Ectodermal cell (in vitro differentiated cells): Measurements from ENCODE around the gene OR52K1. TPM values are rescaled to one million over a fixed set of nuclear protein-coding genes. Genes with fewer than 3 reads are reported as not detected.

ENCODE experiments used
- H3K27ac ChIP-seq: 2 replicates; pipeline ENCODE4 v1.7.0; 2013; ENCODE audit warnings: mild to moderate bottlenecking, low read depth, low read length; ENCODE audit not compliant: insufficient read depth, poor library complexity, severe bottlenecking
- H3K27me3 ChIP-seq: 2 replicates; pipeline ENCODE4 v1.7.0; 2013; ENCODE audit warnings: mild to moderate bottlenecking, low read length; ENCODE audit not compliant: insufficient read depth, control insufficient read depth, poor library complexity, severe bottlenecking
- H3K36me3 ChIP-seq: one replicate; pipeline ENCODE4 v1.7.0; 2013; ENCODE audit warnings: low read length; ENCODE audit not compliant: control insufficient read depth, insufficient read depth
- H3K4me1 ChIP-seq: one replicate; pipeline ENCODE4 v1.7.0; 2013; ENCODE audit warnings: low read length; ENCODE audit not compliant: control insufficient read depth, insufficient read depth
- H3K4me3 ChIP-seq: 2 replicates; pipeline ENCODE4 v1.7.0; 2013; ENCODE audit warnings: low read depth, low read length, control low read depth; ENCODE audit not compliant: insufficient read depth
- H3K9me3 ChIP-seq: 2 replicates; pipeline ENCODE4 v1.7.0; 2013; ENCODE audit warnings: mild to moderate bottlenecking, low read length, moderate library complexity; ENCODE audit not compliant: control insufficient read depth
- WGBS, 2 experiments: methylation state at CpG; one replicate each; pipeline ENCODE4 v1.1.7; 2013; ENCODE audit warnings: missing lambda C conversion rate in 2 of 2; 5-methylcytosine and 5-hydroxymethylcytosine counted together
- polyA plus RNA-seq, 4 experiments: library from polyadenylated mRNA; stranded (reverse); fragments of 50-300 nt; gene quantifications; one replicate each; pipeline ENCODE4 v1.2.3, GENCODE V29; 2013

Gene OR52K1
- polyA plus RNA-seq (2013, experiment 1 of 4), result not detected
- not detected for polyA plus RNA-seq (2013, experiment 2 of 4)
- not detected for polyA plus RNA-seq (2013, experiment 3 of 4)
- not detected for polyA plus RNA-seq (2013, experiment 4 of 4)

DNA sequence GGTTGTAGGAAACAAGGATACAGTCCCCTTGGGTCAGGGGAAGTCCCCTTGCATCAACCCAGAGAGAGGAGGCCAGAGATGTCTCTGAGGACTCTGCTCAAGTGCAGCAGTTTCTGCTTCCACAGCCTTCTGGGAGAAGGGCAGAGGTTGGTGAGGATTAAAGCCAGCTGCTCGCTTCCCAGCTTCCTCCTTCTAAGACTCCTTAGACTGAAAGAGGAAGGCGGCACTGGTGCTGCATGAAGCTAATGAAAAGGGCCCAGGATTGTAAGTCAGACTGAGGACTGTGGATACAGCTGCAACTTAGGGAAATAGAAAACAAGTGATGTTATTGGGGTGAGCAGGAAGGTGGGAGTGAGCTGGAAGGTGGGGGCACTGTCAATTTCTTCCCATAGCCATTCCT lies at the start of gene OR52K1:
Gene OR52K1, plus strand, starts transcription at position 202 of the 400 bp plus-strand sequence. CDS start 6,255 bp downstream, outside the sequence.
- Histone ChIP-seq H3K36me3 (no peaks in the 10 kb centered on the region), H3K4me3 (no peak within 1 kb of the TSS), H3K27me3 (no peaks in the 10 kb centered on the region), H3K4me1 (no peaks in the 10 kb centered on the region), H3K27ac (no peak within 1 kb of the TSS), H3K9me3 (no peaks in the 10 kb centered on the region)
- WGBS, 2 experiments, result 86 to 88% methylated on average over 2 of the region's 2 CpGs

DNA sequence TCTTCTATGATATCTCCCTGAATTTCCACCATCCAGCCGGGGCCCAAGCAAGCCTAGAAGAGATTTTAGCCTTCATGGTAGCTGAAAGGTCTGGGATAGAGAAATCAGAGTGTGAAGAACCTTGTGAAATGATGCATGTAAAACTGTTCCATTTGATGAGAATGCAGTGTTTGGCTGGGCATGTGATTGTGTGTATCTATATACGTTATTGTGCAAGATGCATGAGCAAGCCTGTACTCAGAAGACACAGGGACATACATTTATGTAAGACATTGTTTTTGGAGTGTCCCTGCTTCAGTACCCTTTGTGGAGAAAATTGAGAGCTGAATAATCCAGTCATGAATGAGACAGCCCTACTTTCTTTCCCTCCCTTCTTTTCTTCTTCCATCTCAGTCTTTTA lies 48.6 kb upstream of the OR52K1 start:
- 90 to 100% methylated on average over 2 of the region's 2 CpGs for WGBS, 2 experiments
- Histone ChIP-seq H3K36me3 (no peaks in the 10 kb centered on the region), H3K27me3 (no peaks in the 10 kb centered on the region), H3K9me3 (no peaks in the 10 kb centered on the region), H3K4me1 (no peaks in the 10 kb centered on the region), H3K27ac (no peak overlapping the region), H3K4me3 (no peak overlapping the region)

DNA sequence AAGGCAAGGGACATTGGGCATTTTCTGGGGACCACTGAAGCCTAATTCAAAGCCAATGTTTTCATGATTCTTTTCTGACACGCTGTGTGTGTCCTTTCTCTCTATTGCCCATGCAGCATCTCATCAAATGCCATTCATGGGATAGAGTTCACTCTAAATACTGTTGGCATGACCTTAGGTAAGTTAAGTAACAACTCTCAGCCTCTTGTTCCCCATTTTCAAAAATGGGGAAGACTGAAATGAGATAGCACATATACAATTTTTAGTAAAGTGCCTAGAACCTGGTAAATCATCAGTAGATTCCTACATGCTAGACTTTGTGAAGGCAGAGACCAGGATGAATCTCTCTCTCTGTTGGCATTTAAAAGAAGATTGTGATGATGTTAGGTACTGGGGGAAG lies 46.0 kb upstream of the OR52K1 start:
- Histone ChIP-seq H3K9me3 (no peaks in the 10 kb centered on the region), H3K27me3 (no peaks in the 10 kb centered on the region), H3K4me1 (no peaks in the 10 kb centered on the region), H3K4me3 (no peak overlapping the region), H3K36me3 (no peaks in the 10 kb centered on the region), H3K27ac (no peak overlapping the region)
- 79 to 95% methylated on average over 1 of the region's 1 CpG for WGBS, 2 experiments

DNA sequence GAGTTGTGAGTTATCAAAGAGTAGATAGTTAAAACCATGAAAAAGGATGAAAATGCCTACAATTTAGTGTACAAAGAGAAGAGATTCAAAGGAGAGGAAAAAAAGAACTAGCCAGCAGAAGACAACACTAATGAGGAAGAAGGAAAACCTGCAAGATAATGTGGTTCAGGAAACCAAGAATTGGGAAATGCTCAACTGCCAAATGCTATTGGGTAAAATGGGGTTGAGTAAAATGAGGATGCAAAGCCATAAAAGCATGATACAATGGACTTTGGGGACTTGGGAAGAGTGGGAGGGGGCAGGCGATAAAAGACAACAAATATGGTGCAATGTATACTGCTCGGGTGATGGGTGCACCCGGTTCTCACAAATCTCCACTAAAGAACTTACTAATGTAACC lies 40.9 kb upstream of the OR52K1 start:
- 95 to 97% methylated on average over 3 of the region's 3 CpGs for WGBS, 2 experiments
- no peak overlapping the region for H3K4me3 ChIP-seq
- H3K27me3 ChIP-seq, result no peaks in the 10 kb centered on the region
- H3K4me1 ChIP-seq, result no peaks in the 10 kb centered on the region
- H3K36me3 ChIP-seq, result no peaks in the 10 kb centered on the region
- H3K27ac ChIP-seq, result no peak overlapping the region
- no peaks in the 10 kb centered on the region for H3K9me3 ChIP-seq

DNA sequence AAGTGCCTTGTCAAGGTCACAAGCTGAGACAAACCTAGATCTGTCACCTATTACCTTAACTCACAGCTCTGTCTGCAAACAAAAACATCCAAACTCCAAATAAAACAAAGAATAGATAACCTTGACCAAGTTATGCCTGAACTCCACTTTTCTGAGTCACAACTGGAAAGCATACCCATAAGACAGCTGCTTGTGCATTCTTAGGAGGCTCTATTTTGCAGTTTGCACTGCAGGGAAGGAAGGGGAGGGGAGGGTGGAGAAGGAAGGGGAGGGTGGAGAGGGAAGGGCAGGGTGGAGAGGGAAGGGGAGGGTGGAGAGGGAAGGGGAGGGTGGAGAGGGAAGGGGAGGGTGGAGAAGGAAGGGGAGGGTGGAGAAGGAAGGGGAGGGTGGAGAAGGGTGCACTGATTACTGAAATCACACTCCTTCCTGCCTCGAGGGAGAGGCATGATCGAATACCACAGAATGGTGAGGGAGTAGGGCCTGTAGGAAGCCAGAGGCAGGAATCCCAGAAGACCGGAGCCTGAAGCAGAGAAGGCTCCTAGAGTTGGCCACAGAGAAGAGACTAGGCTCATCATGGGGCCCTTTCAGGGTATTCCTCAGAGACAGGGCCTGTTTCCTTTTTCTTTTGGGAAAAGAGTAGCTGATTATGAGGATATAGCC lies 39.1 kb upstream of the OR52K1 start:
- H3K4me1 ChIP-seq, result no peaks in the 10 kb centered on the region
- H3K27me3 ChIP-seq, result no peaks in the 10 kb centered on the region
- H3K36me3 ChIP-seq, result no peaks in the 10 kb centered on the region
- 77 to 85% methylated on average over 3 of the region's 3 CpGs for WGBS, 2 experiments
- no peak overlapping the region for H3K4me3 ChIP-seq
- no peaks in the 10 kb centered on the region for H3K9me3 ChIP-seq
- no peak overlapping the region for H3K27ac ChIP-seq

DNA sequence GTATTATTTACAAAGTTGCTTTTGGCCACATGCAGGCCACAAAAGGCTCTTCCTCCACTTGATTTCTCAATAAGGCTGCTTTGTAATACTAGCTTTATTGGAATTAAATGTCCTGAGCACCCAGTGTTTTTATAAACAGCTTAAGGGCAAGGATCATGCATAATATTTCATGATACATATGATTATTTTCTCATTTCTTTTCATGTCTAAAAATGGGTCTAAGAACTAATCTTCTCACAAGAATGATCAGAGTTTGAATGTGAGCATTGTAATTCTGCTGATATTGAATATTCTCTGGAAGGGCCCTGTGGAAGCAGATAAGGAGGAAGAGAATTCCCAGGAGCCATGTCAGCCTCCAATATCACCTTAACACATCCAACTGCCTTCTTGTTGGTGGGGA lies 33.5 kb upstream of the OR52K1 start, which contains the start of gene OR52K2:
Gene OR52K2, plus strand, starts transcription at position 301 of the 400 bp plus-strand sequence. Its CDS starts 45 bp downstream, at position 346.
- no peak within 1 kb of the TSS for H3K4me3 ChIP-seq
- no peaks in the 10 kb centered on the region for H3K36me3 ChIP-seq
- H3K27ac ChIP-seq, result no peak within 1 kb of the TSS
- no peaks in the 10 kb centered on the region for H3K27me3 ChIP-seq
- H3K9me3 ChIP-seq, result no peaks in the 10 kb centered on the region
- no peaks in the 10 kb centered on the region for H3K4me1 ChIP-seq

DNA sequence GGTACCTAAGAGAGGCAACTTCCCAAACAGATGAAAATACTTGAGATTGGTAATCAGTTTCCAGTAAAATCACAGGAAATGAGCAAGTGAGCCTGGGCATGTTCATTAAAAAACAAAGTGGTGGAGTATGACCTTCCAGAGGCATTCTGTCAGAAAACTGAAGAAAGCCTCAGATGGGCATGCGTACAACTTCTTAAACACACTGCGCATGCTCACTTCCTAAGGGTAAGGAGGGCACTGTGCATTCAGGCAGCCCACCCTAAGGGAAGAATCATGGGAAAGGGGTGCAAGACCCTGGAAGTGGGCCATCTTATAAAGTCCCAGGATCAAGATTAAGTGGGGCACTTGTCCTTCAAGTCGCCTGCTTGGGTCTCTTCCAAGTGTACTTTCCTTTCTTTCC lies 29.3 kb upstream of the OR52K1 start:
- Histone ChIP-seq H3K4me3 (no peak overlapping the region), H3K27ac (no peak overlapping the region), H3K36me3 (no peaks in the 10 kb centered on the region), H3K27me3 (no peaks in the 10 kb centered on the region), H3K9me3 (no peaks in the 10 kb centered on the region), H3K4me1 (no peaks in the 10 kb centered on the region)
- WGBS, 2 experiments, result 95 to 96% methylated on average over 2 to 3 of the region's 3 CpGs

DNA sequence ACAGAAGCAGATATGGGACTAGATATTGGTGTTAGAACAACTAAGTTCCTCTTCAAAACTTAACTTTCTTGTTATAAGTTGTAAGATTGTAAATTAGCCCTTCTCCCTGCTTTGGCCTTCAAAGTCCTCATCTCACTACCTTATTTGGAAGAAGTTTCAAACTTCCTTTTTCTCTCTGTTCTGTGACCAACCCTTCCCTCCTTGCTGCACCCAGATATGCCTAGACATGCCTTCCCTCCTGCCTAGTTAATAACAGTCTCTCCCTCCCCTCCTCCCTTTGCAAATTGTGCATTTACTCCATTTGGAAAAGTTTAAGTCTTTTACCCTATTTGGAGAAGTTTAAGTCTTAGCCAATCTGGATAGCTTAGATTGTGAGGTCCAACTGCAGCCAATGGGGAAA lies 28.4 kb upstream of the OR52K1 start:
- no peaks in the 10 kb centered on the region for H3K36me3 ChIP-seq
- no peaks in the 10 kb centered on the region for H3K4me1 ChIP-seq
- H3K27ac ChIP-seq, result no peak overlapping the region
- no peaks in the 10 kb centered on the region for H3K9me3 ChIP-seq
- H3K4me3 ChIP-seq, result no peak overlapping the region
- H3K27me3 ChIP-seq, result no peaks in the 10 kb centered on the region

DNA sequence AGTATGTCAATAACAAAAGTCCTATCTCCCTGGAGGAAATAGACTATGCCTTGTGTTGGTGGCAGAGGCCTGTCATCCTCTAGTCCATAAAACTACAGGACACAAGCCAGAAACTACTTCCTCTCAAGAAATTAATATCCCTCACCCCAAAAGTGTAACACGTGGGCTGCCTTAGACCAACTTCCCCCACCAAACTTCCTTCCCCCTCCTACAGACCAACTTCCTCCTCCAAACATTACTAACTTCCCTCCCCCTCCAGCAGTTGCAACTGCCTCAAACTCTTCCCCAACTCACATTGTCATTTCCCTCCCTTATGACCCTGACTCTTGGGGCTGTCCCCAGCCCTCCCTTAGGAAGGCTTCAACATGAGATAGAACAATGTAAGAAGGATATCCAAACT lies 27.0 kb upstream of the OR52K1 start:
- Histone ChIP-seq H3K9me3 (no peaks in the 10 kb centered on the region), H3K27me3 (no peaks in the 10 kb centered on the region), H3K4me3 (no peak overlapping the region)

DNA sequence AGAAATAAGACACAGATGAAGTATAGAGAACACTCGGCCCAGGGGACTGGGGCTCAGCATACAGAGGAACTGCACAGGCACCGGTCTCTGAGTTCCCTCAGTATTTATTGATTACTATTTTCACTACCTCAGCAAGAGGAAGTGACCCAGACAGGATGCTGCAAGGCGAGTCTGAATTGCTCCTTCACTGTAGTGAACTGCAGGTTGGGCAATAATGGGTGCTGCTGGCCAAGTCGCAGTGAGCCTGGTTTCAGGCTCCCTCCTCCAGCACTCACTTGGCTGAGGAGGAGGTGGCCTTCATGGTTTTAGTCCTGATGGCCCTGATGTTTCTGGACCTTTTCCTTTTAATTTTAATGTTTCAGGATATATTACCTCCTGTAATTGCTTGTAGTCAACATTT lies 22.9 kb upstream of the OR52K1 start:
- H3K27me3 ChIP-seq, result no peaks in the 10 kb centered on the region
- no peaks in the 10 kb centered on the region for H3K36me3 ChIP-seq
- no peak overlapping the region for H3K4me3 ChIP-seq
- WGBS, 2 experiments, result 87 to 88% methylated on average over 4 of the region's 4 CpGs
- no peaks in the 10 kb centered on the region for H3K9me3 ChIP-seq
- no peak overlapping the region for H3K27ac ChIP-seq
- no peaks in the 10 kb centered on the region for H3K4me1 ChIP-seq

More for the DNA sequence above, 27.0 kb upstream of the OR52K1 start:
- Histone ChIP-seq H3K4me1 (no peaks in the 10 kb centered on the region), H3K36me3 (no peaks in the 10 kb centered on the region), H3K27ac (no peak overlapping the region)
- 76 to 87% methylated on average over 1 of the region's 1 CpG for WGBS, 2 experiments
